ENCODE results near the gene OBI1.

OBI1 gene

DNA sequence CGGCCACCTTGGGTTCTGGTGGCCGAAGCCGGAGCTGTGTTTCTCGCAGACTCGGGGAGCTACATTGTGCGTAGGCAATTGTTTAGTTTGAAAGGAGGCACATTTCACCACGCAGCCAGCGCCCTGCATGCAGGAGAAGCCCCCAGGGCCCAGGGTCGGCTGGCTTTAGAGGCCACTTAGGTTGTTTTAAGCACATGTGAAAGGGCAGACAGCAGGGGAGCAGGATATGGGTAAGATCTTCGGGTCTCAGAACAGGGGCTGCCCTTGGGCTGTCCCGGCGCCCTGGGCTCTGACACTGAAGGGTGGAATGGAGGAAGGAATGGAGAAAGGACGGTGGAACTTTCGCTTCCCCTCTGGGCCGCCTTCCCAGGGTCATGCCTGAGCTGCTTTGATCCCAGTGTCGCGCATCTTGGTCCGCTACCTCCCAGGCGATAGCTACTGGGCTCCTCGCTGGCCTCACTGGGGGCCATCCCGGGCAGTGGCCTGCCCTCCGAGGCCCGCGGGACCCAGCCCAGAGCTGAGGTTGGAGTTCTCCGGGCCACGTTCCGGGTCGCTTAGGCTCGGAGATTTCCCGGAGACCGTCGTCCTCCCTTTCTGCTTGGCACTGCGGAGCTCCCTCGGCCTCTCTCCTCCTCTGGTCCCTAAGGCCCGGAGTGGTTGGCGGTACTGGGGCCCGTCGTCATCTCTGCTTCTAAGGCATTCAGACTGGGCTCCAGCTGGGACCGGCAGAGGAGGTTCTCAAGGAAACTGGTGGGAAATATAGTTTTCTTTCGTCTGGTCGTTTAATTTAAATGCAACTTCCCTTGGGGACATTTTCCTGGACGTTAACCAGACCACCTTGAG is 51.3 kb downstream of the OBI1 start:
- TF ChIP-seq, protein P1, sequence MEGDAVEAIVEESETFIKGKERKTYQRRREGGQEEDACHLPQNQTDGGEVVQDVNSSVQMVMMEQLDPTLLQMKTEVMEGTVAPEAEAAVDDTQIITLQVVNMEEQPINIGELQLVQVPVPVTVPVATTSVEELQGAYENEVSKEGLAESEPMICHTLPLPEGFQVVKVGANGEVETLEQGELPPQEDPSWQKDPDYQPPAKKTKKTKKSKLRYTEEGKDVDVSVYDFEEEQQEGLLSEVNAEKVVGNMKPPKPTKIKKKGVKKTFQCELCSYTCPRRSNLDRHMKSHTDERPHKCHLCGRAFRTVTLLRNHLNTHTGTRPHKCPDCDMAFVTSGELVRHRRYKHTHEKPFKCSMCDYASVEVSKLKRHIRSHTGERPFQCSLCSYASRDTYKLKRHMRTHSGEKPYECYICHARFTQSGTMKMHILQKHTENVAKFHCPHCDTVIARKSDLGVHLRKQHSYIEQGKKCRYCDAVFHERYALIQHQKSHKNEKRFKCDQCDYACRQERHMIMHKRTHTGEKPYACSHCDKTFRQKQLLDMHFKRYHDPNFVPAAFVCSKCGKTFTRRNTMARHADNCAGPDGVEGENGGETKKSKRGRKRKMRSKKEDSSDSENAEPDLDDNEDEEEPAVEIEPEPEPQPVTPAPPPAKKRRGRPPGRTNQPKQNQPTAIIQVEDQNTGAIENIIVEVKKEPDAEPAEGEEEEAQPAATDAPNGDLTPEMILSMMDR (IDR thresholded peaks at IDR 0.05; ENCODE audit: extremely low read depth, missing control alignments): no peak
- no peak for DNase-seq (ENCODE audit: low spot score)

DNA sequence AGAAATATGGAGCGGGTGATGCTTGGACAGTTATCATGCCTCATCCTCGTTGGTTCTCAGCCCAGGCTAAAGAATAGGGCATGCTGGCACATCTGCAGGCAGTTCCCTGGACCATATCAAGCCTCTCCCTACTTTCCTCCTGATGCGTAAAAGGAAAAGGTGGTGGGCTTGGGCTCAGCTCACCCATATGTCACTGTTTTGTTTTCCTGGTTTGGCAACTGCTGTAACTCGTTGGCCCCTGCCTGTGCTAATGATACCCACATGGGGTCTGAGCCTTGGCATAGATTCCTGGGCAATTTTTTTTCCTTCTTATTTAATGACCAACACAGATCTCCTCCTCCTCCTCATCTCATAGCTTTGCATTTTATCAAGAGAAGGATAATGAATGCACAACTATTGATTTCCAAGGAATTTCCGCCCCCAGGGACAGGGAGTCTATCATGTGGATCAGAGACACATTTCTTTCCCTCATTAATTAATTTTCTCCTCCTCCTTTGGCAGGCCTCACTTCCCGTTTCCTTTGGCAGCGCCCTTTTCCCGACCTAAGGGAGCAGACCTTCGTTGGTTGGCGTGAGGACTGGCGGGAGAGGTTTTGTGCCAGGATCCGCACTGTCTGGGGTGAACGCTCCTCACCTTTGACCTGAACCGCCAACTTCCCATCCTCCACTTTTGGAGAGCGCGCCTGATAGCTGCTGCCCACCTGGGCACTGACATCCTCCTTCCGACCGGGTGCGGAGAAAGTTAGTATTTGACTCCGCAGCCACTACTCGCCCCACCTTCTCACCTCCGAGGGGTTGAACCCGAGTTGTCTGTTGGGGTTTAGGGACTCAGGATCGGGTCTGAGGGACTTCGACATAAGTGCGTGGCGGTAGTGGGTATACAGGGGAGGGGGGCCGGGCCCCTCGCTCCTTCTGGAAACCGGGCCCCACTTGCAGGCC is 52.2 kb downstream of the OBI1 start:
- TF ChIP-seq, protein P1 (IDR thresholded peaks at IDR 0.05; ENCODE audit: extremely low read depth, missing control alignments): no peak
- no peak for DNase-seq (ENCODE audit: low spot score)

DNA sequence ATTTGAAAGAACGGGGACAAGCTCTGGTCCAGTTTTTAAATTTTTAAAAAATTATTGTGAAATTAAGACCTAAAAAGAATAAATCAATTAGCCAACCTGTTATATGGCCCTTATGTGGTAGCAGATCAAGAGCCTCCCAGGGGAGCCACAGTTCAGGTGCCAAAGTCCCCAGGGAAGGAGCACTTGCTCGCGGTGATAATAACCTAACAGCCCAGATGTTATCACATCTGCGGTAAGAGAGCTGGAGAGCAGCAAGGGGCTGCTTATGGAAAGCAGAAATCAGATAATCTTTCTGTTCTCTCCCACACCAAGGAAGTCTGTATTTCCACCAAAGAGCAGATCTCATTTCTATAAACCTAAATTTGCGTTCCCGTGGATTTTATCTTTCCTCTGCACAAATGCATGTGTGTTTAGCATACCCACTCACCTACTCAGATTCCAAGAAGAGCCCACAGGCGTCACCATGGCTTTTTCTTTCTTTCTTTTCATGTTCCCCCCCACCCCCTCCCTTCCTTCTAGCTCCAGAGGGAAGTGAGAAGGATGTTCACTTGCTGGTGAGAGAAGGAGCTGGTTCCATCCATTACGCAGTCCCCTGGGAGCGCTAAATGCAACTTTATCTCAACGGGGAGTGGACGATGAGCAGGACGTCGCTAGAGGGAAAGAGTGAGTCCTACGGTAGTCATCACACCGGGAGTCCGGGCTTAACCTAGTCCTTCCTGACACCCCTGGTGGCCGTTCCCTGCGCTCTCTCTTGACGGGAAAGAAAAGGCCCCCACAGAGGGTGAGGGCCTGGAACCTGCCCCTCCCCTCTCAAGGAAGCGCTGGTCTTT is 54.0 kb downstream of the OBI1 start:
- DNase-seq (ENCODE audit: low spot score): peak; percentile 34
- TF ChIP-seq, protein P1 (IDR thresholded peaks at IDR 0.05; ENCODE audit: extremely low read depth, missing control alignments): no peak

DNA sequence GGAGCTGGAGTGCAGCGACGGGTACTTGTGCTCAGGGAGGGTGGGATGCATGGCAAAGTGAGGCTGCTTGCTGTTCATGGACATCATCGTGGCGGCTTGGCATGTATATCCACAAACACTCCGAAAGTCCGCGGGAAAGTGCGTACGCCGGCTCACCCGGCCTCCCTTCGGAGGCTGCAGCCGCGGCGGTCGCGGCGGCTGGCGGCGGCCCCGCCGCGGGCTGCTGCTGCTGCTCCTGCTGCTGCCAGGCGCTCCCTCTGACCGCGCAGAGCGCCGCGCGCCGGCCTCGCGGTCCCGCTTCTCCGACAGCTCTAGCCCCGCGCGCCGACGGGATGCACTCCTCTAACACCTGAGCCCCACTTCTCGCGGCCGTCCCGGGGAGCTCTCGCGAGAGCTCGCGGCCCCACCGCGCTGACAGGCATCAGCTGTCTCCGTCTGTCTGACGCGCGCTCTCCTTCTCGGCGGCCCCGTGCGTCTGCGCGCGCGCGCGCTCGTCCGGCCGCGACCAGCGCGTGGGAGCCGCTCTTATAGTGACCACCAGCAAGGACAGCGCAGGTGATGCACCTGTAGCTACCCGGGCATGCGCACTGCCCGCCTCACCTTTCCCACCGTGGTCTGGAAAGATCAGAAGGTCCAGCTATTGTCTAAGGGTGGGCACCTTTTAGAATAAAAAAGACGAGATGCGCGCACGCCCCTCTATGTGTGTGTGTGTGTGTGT is 55.6 kb downstream of the OBI1 start, which contains the start of gene POU4F1:
POU4F1 (minus strand) TSS at position 313 of the 718 bp plus-strand sequence; CDS start at position 87, 226 bp downstream.
- TF ChIP-seq, protein P1 (IDR thresholded peaks at IDR 0.05; ENCODE audit: extremely low read depth, missing control alignments): no peak
- peak; percentile 92 for DNase-seq (ENCODE audit: low spot score)

DNA sequence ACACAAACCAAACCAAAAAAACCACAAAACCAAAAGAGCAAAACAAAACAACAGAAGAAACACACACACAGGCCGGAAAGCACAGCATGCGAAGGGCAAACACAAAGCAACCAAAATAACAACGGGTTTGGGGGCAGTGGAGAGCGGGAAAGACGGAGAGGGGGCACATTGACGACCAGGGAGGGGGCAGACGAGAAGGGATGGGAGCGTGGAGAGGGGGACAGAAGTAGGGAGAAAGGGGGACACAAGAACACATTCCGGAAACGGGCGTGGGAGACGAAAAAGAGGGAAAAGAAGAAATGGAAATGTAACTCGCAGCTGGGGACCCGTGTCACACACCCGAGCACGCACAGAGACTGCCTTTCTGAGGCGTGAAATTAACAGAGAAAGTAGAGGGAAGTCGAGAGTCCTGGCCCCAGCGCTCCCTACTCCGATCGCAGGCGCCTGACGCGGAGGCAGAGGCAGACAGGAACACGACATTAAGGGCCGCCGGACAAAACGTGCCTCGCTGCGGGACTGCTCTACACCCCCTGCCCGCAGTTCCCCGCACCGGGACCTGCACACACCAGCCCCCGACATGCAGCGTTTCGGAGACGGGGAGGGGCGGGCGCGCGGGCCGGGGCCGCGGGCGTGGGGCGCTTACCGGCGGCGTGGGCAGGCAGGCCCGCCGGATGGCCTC is 56.3 kb downstream of the OBI1 start:
- peak; percentile 68 for DNase-seq (ENCODE audit: low spot score)

More for the DNA sequence above, 56.3 kb downstream of the OBI1 start:
- TF ChIP-seq, protein P1 (IDR thresholded peaks at IDR 0.05; ENCODE audit: extremely low read depth, missing control alignments): no peak

Data from GM20000 (cell line).